Left lobe of liver (tissue), 2 donors: ENCODE results near the gene GRK2. TPM values are rescaled to one million over a fixed set of nuclear protein-coding genes. Genes with fewer than 3 reads are reported as not detected.
A peak's percentile ranks its signal among the peaks of the same experiment; 100 is the strongest.
"Not testable (repeated sequence)": the region's sequence is repeated elsewhere in the genome, so short reads cannot be mapped to it uniquely, and the experiment has no call there.

ENCODE experiments used
- ATAC-seq: fragments of 200-7000 bp; cut with Tn5 transposase; one replicate; pipeline ENCODE4 v1.9.1; 2020; ENCODE audit warnings: mild to moderate bottlenecking, moderate library complexity
- DNase-seq: peaks from one replicate; pipeline ENCODE4 v3.0.0-alpha.2; 2020; ENCODE audit warnings: low spot score
- total RNA-seq: library from RNA; stranded (reverse); gene quantifications from one replicate; pipeline ENCODE4 v1.2.1, GENCODE V29; 2021
- donor health status: DM: no; HTN: no; CAD: no; lungs with moderate emphysema.
- donor health status: DM: no; HTN: yes; CAD: no.

Gene GRK2
- total RNA-seq, 1 donor from 2014 or later, result 29.0 TPM

DNA sequence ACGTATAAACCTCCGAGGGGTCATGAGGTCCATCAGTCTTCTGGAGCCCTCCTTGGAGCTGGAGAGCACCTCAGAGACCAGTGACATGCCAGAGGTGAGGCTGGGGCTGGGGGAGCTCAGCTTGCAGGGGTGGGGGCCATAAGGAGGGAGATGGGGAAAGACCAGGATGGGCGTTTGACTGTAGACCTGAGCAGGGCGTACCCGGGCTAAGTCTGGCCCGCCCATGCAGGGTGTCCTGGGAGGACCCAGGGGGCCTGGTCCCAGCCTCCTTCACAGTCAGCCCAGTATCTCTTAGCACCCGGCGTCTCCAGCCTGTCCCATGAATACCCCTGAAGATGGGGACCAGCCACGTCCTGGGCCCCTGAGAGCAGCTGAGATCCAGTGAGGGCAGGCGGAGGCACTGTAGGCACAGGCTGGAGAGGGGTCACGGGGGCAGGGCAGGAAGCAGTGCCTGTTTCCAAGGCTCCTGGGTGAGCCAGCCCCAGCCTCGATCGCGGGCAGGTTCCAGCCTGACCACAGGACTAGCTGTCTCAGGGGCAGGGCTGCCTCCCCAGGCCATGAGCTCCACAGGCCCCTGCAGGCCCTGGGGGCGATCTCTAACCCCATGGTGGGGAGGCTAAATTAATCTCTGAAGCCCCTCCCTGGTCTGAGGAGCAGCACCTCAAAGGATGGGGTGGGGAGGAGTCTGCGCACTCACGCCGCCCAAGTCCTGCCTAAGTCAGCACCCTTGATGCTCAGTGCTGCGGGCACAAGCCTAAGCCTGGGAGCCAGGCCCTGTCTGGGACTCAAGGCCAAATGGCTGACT lies 44.2 kb downstream of the GRK2 start:
- ATAC-seq (no peak), DNase-seq (peak; percentile 44)

- DNase-seq (peak; percentile 44), ATAC-seq (no peak)
These were observed 44.8 kb downstream of the GRK2 start for GRCh38 chr11:67311051-67311555.

DNA sequence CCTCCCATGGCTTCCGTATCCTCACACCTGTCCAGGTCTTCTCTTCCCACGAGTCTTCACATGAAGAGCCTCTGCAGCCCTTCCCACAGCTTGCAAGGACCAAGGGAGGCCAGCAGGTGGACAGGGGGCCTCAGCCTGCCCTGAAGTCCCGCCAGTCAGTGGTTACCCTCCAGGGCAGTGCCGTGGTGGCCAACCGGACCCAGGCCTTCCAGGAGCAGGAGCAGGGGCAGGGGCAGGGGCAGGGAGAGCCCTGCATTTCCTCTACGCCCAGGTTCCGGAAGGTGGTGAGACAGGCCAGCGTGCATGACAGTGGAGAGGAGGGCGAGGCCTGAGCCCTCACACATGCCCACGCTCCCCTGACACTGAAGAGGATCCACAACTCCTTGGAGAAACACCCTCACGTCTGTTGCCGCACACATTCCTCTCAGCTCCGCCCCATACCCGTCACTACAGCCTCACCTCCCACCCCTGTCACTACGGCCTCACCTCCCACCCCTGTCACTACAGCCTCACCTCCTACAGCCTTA lies 45.3 kb downstream of the GRK2 start:
- ATAC-seq, result no peak
- DNase-seq, result no peak

- no peak for ATAC-seq
- peak; percentile 54 for DNase-seq
These were observed 46.1 kb downstream of the GRK2 start for GRCh38 chr11:67312187-67313021.

- no peak for ATAC-seq
- no peak for DNase-seq
These were observed 47.0 kb downstream of the GRK2 start for GRCh38 chr11:67313125-67313890.

DNA sequence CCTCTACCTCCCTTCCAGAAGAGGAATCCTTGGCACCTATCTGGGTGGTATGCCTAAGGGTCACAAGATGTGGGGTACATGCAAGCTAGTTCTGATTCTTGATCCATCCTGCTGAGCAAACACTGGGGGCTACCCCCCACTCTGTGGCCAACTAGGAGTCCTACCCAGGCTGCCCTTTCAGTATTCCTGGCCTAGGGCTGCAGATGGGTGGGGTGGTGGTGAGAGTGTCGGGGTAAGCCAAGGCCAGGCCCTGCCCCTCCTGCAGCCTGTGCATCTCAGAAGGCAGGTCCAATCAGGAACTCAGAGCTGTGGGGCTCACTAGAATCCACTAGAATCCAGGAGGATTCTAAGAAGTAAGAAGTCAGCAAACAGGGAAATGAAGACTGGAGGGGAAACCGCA lies 47.9 kb downstream of the GRK2 start:
- DNase-seq, result no peak
- ATAC-seq, result no peak

DNA sequence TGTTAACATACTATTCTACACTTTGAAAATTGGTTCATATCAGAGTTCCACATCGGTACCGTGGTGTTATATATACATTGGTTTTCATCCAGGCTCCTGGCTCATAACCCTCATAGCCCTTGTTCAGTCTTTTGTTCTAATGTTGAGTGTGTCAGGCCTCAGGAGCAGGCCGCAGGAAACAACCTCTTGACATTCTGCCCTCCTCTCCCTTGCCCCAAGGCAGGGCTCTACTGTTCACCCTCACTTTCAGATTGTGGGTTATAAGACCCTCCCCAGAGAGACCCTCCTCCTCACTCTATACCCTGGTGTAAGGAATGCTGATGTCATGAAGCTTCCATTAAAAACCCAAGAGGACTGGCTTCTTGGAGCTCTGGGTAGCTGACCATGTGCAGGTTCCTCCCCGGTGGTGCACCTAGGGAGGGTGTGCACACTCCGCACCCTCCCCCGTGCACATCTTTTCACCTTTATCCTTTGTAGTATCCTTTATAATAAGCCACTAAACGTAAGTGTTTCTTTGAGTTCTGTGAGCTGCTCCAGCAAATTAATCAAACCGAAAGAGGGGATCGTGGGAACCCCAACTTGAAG lies 49.1 kb downstream of the GRK2 start:
- no peak for ATAC-seq
- DNase-seq, result no peak

DNA sequence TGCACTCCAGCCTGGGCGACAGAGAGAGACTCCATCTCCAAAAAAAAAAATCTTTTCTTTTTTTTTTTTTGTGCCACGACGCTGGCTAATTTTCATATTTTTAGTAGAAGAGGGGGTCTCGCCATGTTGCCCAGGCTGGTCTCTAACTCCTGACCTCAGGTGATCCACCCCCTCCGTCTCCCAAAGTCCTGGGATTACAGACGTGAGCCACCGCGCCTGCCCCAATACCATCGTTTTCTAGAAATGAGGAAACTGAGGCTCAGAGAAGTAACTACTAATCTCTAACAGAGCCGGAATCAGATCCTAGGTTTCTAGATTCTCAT lies 50.6 kb downstream of the GRK2 start:
- peak; percentile 3 for ATAC-seq
- DNase-seq, result no peak

GRCh38 chr11:67317205-67317887 lies 51.1 kb downstream of the GRK2 start:
- ATAC-seq (peak; percentile 90), DNase-seq (peak; percentile 97)

- ATAC-seq, result peak; percentile 54
- DNase-seq, result peak; percentile 65
These were observed 51.7 kb downstream of the GRK2 start for GRCh38 chr11:67317888-67318555.

DNA sequence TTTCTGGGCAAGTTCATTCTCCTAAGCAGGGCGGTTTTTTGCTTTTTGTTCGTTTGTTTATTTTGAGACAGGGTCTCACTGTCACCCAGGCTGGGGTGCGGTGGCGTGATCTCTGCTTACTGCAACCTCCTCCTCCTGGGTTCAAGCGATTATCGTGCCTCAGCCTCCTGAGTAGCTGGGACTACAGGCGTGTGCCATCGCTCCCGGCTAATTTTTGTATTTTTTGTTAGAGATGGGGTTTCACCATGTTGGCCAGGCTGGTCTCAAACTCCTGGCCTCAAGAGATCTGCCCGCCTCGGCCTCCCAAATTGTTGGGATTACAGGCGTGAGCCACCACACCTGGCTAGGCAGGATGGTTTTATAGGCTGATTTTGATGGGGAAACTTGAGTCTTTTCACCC lies 52.6 kb downstream of the GRK2 start:
- not testable (repeated sequence) for ATAC-seq, DNase-seq

DNA sequence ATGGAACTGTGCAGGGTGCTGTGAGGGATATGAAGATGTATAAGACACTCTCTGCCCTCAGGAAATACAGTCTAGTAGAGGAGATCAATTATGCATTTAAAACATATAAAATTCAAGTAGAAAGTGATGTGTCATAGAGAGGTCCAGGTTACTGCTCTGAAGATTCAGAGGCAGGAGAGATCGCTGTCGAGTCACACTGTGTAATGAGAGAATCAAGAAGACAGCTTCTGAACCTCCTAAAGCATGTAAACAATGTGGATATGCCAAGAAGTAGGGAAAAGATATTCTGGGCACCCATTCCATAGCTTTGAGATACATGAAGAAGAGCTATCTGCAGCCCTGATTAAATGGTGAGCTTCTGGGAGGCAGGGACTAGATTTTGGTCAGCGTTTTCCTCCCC lies 53.7 kb downstream of the GRK2 start:
- DNase-seq (no peak), ATAC-seq (no peak)

DNA sequence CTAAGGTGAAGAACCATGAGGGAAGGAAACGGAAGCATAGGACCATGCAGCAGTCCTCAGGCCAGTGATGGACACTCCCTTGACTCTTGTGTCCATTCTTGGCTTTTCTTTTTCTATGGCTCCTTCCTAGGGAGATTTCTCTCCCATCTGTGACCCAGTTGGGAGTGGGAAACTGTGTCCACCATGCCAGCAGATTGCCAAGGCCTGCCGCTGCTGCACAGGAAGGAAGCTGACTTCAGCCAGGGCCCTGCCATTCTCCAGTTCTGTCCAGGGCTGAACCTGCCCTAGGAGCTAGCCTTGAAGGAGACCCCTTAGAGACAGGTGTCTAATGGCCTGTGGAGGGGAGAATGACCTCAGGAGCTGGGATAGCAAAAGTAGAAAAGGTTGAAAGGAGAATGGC lies 54.4 kb downstream of the GRK2 start:
- DNase-seq (no peak), ATAC-seq (no peak)

- ATAC-seq (no peak), DNase-seq (no peak)
These were observed 55.1 kb downstream of the GRK2 start for GRCh38 chr11:67321313-67321871.

- DNase-seq, result no peak
- no peak for ATAC-seq
These were observed 55.8 kb downstream of the GRK2 start for GRCh38 chr11:67322049-67322448.

GRCh38 chr11:67323526-67323925 lies 57.3 kb downstream of the GRK2 start:
- DNase-seq, result no peak
- ATAC-seq, result no peak

DNA sequence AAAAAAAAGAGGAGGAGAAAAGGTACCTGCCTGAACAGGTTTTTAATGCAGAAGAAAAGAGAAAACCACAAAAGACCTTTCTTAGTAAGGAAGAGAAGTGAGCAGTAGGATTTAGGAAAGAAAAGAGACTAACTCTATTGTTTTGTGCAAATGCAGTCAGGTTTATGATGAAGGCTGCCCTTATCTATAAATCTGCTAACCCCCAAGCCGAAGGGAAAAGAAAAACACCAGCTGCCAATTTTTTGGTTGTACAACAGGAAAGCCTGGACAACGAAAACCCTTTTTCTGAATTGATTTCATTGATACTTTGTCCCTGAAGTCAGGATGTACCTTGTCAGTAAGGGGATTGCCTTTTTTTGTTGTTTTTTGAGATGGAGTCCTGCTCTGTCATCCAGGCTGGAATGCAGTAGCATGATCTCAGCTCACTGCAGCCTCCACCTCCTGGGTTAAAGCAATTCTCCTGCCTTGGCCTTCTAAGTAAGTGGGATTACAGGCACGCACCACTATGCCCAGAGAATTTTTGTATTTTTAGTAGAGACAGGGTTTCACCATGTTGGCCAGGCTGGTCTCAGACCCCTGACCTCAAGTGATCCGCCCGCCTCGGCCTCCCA lies 65.9 kb downstream of the GRK2 start:
- no peak for ATAC-seq
- DNase-seq, result no peak
